GM18520 (cell line): ENCODE data around the gene HMGXB3.
A peak's percentile ranks its signal among the peaks of the same experiment; 100 is the strongest.
"Not testable (repeated sequence)": the region's sequence is repeated elsewhere in the genome, so short reads cannot be mapped to it uniquely, and the experiment has no call there.

Source experiments
- ATAC-seq: cut with Tn5 transposase; IDR thresholded peaks from one replicate; pipeline ENCODE4 v1.9.1; 2021; ENCODE audit not compliant: unreplicated experiment

HMGXB3 gene

DNA sequence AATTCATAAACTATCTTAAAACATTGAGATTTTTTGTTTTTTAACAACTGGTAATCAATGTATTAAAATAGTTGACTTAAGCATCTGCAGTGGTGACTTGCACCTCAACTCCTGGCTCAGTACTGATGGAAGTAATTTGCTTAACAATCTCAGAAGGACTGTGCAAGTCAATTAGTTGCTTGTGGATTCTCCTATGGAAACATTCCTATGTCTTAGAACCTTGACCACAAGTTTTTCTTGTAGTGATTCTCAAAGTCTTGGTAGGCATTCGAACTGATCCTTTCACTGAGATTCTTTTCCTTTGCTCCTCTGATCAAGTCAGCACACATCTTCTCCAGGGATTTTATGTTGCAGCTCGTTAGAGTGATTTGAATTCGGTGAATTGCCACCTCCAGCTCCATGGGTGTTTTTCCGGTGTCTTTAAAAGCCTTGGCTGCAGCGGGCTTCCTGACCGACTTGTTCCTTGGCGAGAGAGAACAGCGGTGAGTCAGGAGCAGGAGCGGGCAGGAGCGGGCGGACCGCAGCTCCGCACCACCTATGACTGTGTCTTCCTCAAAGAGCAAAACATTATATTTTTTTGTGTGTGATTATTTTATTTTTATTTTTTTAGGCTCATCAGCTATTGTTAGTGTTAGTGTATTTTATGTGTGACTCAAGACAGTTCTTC lies 21.1 kb downstream of the HMGXB3 start:
- ATAC-seq: no peak

DNA sequence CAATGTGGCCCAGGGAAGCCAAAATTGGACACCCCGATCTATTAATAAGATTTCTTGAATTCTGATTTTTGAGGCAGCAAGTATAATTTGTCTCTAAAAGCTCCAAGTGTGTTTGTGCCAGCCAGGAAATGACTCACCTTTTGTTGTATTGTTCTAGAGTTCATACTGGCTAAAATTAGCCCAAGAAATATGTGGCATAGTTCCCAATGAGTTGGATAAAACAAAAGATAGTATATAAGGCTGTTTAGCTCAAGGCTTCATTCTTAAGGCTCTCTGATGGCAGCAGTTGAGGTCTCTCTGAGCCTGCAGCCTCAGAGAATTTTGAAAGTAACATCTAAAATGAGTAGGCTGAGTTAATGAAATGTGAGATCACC lies 21.6 kb downstream of the HMGXB3 start:
- no peak for ATAC-seq

DNA sequence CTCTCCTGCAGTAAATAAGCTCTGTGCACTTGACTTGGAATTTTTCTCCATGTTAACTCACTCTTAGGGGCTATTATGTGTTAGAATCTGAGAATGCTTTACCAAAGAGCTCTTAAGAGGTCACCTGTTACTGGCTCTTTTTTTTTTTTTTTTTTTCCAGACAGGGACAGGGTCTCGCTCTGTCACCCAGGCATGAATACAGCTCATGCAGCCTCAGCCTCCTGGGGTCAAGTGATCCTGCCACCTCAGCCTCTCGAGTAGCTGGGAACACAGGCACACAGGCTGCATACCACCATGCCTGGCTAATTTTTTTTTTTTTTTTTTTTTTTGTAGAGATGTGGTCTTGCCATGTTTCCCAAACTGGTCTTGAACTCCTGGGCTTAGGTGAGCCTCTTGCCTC lies 22.1 kb downstream of the HMGXB3 start:
- ATAC-seq: no peak

DNA sequence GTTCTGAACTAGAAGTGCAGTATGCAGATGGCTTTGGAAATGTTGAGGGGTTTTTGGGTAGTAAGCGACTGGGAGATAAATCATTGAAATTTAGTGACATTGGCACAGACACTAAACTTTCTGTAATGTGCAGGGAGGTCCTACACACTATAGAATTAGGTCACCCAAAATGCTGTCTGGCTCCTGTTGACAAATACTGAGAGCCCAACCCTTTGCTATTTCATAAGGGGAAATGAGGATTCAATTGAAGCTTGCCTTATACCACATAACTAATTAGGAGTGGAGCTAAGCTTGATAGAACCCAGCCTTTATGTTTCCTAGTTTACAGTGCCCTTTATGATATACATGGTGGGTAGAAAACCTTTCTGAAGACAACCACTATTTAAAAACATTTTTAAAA lies 22.6 kb downstream of the HMGXB3 start:
- no peak for ATAC-seq

DNA sequence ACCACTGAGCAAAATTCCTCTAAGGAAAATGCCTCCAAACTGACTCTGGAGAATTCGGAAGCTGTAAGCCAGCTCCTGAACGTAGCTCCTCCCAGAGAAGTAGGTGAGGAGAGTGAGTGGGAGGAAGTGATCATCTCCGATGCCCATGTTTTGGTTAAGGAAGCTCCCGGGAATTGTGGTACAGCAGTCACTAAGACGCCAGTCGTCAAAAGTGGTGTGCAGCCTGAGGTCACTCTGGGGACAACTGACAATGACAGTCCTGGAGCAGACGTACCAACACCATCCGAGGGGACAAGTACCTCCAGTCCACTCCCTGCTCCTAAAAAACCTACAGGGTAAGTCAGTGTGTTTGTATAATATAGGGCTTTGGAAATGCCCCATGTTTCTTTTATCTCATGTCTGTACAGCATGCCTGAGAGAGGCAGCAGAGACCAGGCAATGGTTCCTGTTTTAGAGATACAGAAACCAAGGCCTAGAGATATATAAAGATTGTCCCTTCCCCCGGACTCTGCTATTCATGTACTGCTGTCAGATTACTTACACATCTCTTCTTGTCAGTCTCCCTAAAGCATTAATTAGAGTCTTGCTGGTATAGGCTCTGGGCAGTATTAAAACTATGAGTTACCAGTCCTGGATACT lies 23.9 kb downstream of the HMGXB3 start:
- no peak for ATAC-seq

DNA sequence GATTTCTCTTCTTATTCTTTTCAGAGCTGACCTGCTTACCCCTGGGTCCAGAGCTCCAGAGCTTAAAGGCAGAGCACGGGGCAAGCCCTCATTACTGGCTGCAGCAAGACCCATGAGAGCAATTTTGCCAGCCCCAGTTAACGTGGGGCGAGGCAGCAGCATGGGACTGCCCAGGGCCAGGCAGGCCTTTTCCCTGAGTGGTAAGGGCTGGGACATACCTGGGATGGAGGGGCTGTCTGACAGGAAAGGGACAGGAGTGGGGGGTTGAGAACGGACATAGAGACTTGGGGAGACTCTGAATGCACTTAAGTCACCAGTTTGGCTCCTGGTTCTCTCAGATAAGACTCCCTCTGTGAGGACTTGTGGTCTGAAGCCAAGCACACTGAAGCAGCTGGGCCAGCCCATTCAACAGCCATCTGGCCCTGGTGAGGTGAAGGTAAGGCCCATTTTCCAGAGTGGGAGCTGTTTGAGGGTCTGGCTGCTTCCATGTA lies 26.2 kb downstream of the HMGXB3 start:
- ATAC-seq: no peak

DNA sequence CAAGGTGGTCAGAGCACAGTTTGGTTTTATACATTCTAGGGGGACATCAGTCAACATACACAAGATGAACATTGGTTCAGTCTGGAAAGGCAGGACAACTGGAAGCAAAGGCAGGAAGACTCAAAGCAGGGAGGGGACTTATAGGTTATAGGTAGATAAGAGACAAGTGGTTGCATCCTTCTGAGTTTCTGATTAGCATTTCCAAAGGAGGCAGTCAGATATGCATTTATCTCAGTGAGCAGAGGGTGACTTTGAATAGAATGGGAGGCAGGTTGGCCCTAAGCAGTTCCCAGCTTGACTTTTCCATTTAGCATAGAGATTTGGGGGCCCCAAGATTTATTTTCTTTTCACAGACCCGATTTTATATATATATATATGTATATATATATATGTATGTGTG lies 27.5 kb downstream of the HMGXB3 start:
- ATAC-seq: not testable (repeated sequence)

DNA sequence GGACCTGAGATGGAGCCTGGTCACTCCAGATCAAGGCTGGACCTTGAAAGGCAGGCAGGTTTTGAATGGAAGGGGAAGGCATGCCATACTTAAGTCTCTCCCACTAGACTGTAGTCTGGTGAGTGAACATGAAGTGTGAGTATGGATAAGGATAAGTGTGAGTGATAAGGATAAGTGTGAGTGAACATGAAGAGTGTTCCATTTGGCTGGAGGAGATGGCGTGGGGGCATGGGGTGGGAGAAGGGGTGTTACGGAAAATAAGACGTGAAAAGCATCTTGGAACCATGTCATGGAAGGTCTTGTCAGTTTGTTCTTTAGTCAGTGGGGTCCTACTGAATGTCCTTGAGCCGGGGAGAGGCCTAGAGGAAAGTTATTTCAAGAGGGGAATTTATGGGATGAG lies 32.8 kb downstream of the HMGXB3 start:
- ATAC-seq: no peak

DNA sequence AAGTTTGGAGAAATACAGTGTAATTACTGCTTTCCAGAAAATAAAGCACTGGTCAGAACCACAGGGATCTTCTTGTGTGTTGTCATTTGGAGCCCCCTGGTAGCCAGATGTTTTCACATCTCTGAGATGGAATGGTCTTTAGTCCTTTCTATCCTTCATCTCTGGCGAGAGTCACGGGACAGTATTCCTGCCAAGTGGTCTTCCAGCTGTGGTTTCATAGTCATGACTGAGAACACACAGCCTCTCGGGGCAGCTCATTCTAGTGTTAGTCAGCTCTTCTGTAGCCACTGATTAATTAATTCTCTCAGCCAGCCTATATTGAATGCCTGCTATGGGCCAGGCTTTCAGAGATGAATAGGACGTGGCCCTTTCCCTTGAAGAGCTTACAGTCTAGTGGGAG lies 34.1 kb downstream of the HMGXB3 start:
- no peak for ATAC-seq

DNA sequence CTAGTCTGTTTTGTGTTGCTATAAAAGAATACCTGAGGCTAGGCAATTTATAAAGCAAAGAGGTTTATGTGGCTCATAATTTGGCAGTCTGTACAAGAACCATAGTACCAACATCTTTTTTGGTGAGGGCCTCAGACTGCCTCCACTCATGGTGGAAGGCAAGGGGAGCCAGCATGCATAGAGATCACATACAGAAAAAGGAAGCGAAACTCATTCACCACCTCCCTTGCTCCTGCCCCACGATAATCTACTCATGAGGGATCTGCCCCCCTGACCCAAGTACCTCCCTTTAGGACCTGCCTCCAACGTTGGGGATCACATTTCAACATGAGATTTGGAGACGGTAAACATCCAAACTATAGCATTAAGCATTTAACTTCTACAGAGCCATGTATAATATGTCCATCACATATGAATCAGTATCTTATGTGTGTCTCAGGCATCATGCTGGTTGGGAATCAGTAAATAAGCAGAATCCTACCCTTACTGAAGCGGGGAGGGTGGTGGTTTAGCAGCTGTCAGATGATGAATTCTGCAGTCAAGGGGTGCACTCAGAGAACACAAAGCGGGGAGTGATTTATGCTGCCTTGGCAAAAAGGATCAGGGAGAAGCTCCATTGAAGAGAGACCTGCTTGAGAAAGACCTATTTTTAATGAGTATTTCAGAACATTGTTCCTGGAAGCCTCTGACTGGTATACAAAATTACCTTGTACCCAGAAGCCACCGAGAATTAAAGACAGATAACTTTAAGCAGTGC lies 34.8 kb downstream of the HMGXB3 start:
- ATAC-seq: peak; percentile 78

DNA sequence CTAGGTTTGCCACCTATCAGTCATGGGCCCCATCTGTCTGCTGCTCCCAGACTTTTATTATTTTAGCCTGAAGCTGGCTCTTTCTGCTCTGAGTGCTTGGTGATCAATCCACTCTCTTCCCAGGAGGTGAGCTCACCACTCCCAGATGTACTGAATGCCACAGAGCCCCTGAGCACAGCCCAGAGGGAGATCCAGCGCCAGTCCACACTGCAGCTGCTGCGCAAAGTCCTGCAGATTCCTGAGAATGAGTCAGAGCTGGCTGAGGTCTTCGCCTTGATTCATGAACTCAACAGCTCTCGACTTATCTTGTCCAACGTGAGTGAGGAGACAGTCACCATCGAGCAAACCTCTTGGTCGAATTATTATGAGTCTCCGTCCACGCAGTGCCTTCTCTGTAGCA lies 36.0 kb downstream of the HMGXB3 start:
- ATAC-seq: no peak

DNA sequence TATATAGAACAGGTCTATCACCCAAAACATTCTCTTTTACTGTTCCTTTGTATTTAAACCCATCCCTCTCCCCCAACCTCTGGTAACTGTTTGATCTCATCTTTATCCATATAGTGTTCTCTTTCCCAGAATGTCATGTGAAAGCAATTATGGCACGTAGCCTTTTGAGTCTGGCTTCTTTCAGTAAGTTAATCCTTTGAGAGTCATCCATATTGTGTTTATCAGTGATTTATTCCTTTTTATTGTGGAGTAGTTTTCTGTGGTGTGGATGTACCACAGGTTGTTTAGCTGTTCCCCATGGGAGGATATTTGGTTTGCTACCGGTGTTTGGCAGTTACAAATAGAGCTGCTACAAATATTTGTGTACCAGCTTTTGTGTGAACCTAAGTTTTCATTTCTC lies 38.0 kb downstream of the HMGXB3 start:
- ATAC-seq: no peak

DNA sequence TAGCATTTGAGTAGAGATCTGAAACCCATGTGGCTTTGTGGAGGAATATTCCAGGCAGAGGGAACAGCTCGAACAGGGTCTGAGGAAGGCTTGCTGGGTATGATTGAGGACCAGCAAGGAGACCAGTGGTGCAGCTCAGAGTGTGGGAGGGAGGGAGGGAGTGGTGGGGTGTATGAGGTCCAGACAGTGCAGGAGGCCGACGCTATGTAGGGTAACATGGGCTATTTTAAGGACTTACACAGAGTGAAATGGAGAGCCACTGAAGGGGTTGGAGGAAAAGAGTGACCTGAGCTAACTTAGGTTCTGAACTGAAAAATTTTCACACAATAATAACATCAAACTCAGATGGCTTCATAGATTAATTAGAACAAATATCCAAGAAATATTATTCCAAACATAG lies 41.9 kb downstream of the HMGXB3 start:
- no peak for ATAC-seq

DNA sequence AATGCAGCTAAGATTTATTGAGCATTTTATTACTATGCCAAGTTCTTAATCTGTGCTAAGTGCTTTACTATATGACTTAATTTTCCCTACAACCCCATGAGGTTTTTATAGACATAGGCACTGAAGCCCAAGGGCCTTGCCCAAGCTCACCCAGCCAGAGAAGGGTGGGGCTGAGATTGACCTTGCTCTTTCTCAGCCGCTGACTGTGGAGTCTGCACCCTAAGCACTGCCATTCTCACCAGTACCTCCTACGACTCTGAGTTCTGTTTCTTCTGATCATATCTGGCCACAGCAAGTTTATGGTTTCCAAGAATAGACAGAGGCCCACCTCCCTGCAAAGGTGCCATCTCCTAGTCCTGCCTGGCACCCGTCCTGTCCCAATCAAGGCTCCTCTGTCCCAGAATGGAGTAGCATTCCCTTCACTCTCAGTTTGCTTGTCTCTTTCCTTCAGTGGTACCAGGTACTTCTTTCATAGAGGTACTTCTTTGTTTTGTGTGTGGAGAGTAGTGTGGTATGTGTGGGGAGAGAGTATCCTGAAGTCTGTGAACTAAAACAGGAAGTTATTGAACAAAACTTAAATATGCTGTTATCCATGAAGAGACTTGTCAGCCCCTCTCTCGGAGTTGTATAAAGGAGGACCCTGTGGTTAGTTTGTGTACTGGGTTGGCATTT lies 43.3 kb downstream of the HMGXB3 start:
- no peak for ATAC-seq

DNA sequence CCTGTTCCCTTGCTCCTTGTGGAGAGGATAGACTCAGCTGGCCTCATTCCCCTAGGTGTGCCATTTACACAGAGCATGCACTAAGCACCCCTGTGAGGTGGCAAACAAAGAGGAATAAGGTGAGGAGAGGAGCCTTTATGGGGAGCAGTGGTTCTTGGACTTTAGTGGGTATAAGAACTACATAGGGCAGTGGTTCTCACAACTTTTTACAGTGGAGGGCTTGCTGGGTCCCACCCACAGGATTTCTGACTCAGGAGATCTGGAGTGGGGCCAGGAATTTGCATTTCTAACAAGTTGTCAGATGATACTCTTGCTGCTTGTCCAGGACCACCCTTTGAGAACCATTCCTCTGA lies 43.8 kb downstream of the HMGXB3 start:
- ATAC-seq: no peak

DNA sequence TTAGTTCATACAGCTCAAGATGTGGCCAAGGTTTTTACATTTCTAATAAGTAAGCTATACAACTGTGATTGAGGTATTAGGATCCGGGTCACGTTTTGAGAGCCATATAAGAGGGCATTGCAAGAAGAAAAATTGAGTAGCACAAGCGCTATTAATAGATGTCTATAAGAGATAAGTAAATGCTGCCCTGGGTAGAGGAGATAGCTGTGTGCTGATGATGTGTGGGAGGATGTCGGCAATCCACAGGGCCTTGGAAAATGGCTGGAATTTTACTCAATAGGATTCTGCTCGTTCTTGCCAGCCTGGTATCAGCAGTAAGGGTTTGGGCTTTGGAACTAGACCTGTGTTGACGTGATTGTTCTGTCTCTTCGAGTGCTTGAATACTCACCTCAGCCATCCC lies 44.2 kb downstream of the HMGXB3 start:
- no peak for ATAC-seq

DNA sequence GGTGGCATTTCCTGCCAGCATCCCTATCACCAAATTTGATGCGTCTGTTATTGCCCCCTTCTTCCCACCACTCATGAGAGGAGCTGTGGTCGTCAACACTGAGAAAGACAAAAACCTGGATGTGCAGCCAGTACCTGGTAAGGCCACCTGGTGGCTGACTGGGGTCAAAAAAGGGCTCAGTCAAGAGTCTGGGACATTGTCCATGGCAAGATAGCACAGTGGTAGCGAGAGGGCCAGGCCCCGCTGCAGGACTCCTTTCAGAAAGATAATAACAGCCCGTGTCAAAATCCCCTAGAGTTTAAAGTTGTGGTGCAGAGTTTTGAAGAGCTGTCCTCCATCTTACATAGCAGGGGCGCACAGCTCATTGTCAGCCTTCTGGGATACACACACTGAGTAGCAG lies 45.0 kb downstream of the HMGXB3 start:
- no peak for ATAC-seq

DNA sequence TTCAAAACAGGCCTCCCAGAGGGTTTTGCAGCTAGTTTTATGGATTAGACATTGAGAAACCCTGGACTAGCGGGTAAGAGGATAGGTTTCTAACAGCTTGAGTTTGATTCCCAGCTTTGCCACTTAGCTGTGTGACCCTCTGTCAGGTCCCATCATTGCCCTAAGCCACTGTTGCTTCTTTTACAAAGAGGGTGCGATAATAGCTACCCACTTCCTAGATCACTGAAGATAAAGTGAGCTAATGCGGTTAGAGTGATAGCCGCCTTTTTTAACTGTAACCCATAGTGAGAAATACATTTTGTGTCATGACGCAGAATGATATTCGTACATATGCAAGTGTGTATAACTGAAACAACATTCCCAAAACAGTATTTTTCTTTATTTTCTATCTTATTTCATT lies 45.5 kb downstream of the HMGXB3 start:
- ATAC-seq: no peak

DNA sequence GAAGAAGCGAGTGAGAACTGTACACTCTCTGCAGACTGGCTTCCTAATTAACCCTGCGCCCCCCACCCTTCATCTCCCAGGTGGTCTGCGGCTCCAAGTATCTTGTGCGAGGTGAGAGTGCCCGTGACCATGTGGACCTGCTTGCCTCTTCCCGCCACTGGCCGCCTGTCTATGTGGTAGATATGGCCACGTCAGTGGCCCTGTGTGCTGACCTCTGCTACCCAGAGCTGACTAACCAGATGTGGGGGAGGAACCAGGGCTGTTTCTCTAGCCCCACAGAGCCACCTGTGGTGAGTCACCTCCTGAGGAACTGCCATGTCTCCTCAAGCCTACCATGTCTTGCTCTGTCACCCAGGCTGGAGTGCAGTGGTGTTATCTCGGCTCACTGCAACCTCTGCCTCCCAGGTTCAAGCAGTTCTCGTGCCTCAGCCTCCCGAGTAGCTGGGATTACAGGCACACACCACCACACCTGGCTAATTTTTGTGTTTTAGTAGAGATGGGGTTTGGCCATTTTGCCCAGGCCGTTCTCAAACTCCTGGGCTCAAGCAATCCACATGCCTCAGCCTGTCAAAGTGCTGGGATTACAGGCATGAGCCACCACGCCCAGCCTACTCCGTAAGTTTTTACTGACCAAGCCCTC lies 49.8 kb downstream of the HMGXB3 start:
- not testable (repeated sequence) for ATAC-seq

DNA sequence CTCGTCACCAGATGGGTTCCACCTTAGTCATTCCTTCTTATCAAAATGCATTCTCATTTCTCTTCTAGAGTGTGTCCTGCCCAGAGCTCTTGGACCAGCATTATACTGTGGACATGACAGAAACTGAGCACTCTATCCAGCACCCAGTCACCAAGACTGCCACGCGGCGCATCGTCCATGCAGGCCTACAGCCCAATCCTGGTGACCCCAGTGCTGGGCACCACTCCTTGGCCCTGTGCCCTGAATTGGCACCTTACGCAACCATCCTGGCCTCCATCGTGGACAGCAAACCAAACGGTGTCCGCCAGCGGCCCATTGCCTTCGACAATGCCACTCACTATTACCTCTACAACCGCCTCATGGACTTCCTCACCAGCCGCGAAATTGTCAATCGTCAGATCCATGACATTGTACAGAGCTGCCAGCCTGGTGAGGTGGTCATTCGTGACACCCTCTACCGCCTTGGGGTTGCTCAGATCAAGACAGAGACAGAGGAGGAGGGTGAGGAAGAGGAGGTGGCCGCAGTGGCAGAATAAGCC lies 51.2 kb downstream of the HMGXB3 start:
- ATAC-seq: no peak
